HG03039 (cell line): ENCODE results near the gene CACNA1A.
"Not testable (repeated sequence)": the region's sequence is repeated elsewhere in the genome, so short reads cannot be mapped to it uniquely, and the experiment has no call there.

Source experiments
- ATAC-seq: cut with Tn5 transposase; IDR thresholded peaks from one replicate; pipeline ENCODE4 v1.9.1; 2021; ENCODE audit warnings: mild to moderate bottlenecking, moderate library complexity; ENCODE audit not compliant: unreplicated experiment

Gene CACNA1A

DNA sequence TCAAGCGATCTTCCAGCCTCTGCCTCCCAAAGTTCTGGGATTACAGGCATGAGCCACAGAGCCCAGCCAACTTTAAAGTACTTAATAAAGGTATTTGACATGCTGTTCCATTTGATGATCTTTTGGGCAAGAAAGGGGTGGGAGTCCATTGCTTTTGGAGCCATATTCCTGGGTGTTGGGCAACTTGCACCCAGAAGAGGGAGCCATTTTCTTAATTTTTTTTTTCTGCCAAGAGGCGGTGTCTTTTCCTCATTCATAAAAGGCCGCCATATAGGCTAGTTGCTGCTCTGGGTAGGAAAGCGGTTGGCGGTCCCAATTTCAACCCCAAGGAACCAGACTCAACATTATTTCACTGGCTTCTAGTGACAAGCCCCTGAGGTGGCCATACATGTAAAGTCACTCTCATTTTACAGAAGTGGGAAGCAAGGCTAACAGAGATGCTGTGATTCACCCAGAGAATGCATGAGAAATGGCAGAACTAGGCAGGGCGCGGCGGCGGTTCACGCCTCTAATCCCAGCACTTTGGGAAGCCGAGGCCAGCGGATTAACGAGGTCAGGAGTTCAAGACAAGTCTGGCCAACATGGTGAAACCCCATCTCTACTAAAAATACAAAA is 139.6 kb downstream of the CACNA1A start:
- ATAC-seq, result no peak

DNA sequence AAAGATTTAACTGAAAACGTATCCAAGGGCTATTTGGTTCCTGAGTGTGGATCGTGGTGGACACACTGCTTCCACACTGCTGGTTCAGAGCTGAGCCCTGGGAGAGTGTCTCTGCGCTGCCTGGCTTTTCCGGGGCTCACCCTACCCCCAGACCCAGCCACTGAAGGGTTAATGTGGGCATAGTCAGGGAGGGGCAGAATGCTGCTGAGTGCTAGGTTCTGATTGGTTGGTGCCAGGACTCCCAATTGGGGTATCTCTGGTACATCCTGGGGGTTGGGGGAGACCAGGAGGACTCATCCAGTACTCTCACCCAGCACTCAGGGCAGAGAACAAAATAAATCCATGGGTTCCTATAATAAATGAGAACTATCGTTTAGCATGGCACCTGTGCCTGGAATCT is 142.3 kb downstream of the CACNA1A start:
- no peak for ATAC-seq

DNA sequence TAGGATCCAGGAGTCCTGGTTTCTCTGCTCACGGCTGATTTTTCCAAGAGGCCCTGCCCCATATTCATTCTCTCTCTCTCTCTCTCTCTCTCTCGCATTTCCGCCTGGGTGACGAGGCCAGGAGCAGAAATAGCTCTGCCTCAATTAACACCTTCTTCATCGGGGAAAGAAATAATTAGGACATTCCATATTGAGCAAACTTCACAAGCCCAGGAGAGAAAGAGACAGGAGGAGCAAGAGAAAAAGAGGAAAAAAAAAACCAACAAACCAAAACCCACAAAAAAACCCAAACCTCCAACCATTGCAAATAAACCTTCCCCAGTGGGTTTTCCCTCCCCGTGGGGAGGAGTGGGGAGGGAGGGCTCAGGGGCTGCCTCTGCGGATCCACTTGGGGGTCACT is 143.0 kb downstream of the CACNA1A start:
- no peak for ATAC-seq

DNA sequence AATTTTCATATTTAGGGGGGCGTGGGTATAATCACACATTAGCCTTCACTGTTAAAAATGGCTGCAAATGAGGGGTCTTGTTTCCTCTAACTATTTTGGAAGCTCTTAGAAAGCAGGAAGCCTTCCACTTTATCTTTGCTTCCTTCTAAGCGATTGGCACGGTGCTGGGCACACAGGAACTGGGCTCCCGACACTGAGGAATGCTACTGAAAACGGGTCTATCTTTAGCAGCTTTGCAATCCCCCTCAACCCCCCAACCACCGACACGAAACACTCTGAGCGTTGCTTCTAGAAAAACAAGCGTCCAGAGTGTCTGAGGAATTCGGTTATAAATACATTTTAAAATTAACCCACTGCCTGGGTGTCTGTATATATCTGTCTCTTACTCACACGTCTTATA is 143.6 kb downstream of the CACNA1A start:
- ATAC-seq, result no peak

DNA sequence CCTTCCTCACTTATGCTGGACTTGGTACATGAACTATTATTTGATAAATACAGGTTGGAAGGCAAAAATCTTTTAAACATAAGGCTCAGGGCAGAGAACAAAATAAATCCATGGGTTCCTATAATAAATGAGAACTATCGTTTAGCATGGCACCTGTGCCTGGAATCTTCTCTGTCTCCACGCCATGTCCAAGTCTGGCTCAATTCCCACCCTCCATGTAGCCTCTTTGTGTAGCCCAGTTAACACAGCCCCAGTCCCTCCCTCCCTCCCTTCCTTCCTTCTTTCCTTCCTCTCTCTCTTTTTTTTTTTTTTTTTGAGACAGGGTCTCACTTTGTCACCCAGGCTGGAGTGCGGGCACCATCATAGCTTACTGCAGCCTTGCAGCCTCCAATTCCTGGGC is 144.6 kb downstream of the CACNA1A start:
- not testable (repeated sequence) for ATAC-seq

DNA sequence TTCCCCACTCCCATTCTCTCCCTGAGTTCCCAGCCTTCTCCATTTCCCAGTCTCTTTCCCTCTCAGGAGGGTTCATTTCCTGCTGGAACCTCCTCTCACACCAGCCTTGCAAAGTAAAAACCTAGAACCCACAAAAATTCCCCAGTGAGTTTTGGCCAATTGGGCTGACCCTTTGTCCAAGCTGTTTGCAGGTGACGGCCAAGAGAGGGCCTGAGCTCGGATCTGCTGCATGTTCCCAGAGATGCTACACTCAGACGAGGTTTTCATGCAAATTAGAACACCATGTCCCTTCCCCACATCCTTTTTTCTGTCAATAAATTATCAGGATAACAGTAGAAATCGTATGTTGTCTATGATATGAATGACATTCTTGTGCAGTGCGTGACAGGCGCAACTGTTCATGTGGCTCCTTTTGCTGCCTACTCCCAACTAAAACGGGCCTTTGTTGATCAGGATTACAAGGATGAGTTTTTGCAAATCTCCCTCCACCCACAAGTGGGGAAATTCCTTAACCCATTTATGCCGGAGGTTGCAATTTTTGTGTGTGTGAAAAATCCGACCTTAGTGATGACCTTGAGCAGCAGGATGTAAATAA is 149.5 kb downstream of the CACNA1A start:
- no peak for ATAC-seq

DNA sequence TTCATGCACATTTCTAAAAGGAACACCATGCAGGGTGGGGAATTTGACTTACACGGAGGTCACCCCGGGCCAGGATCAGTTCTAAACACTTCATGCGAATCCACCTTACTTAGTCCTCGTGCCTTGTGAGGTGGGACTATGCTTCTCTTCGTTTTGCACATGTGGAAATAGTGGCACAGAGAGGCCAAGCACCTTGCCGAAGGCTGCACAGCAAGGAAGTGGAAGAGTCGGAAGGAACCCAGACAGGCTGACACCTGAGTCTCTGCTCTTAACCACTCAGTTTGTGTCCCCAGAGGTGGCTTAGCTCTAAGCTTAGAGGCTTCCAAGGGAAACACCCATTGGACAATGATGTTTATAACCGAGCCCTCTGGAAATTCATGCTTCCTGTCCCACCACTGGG is 150.1 kb downstream of the CACNA1A start:
- no peak for ATAC-seq

DNA sequence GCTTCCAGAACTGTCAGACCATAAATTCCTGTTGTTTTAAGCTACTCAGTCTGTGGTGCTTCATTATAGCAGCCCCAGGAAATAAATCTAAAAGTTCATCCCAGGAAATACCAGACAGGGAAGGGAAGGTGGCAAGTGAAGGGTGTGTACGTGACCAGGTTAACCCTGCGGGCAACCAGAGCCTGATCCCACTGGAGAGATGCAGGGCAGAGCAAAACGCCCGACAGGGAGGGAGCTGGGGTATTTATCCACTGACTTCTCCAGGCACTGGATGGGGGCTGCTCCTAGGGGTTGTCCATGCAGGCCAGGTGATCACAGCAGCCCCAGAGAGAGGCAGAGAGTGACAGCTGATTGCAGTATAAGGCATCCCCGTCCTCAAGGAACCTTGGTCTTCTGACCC is 150.9 kb downstream of the CACNA1A start:
- no peak for ATAC-seq

DNA sequence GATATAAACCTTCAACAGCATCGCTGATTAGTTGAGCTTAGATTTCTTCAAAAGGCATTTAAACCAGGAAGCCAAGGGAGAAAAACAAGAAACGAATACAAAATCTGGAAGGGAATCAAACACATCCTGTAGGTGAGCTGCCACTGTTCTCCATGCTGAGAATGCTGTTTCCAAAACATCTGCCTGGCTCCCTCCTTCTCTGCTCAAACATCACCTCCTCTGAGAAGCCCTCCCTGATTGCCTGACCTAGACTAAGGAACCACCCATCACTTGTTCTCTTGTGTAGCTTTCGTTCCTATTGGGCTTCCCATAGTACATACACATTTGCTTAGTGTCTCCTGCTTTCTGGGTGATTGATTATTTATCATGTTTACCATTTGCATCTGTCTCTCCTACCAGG is 152.7 kb downstream of the CACNA1A start:
- no peak for ATAC-seq

DNA sequence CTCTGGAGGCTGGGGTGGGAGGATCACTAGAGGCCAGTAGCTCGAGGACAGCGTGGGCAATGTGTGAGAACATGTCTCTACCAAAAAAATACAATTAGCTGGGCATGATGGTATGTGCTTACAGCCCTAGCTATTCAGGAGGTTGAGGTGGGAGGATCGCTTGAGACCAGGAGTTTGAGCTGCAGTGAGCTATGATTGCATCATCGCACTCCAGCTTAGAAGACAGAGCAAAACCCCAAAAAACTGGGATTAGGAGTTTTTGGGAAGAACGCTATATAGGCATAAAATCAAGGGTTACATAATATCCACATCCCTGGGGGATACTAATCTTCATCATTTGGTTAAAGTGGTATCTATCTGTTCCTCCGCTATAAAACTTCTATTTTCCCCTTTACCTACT is 155.5 kb downstream of the CACNA1A start:
- ATAC-seq, result no peak

DNA sequence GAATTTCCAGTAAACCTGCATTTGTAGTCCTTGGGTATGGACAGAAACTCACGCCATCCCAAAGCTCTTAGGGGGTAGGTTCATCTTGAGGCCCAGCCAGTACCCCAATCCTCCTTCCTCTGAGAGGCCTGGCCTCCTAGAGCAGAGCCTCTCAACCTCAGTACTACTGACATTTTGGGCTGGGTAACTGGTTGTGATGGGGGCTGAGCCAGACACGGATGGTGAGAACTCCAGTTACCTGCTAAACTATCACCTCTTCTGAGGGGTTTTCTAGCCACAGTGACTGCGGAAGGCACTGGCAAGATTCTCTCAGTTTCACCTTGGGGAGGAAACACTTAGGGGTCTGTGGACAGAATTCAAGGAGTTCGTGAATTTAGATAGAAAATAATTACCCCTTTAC is 156.2 kb downstream of the CACNA1A start:
- no peak for ATAC-seq

DNA sequence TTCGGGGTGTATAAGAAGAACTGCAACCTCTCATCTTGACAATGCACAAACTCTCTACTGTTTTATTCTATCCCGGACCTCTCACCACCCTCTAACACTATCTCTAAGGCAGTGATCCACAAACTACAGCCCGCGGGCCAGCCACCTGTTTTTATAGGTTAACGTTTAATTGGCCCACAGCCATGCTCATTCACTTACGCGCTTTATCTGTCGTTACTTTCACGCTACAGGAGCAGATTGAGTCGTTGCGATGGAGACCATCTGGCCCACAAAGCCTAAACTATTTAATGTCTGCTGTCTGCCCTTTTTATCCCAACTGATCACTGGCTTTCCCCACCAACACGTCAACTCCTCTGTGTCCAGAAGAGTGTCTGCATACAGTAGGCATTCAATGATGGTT is 158.9 kb downstream of the CACNA1A start:
- no peak for ATAC-seq

DNA sequence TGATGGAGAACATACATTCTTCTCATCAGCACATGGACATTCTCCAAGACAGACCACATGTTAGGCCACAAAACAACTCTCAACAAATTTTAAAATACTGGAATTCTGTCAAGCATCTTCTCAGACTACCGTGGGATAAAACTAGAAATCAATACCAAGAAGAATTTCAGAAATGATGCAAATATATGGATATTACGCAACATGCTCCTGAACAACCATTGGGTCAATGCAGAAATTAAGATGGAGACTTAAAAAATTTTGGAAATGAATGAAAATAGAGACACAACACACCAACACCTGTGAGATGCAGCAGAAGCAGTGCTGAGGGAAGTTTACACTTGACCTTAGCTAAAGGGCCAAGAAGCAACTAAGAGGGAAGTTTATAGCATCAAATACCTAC is 162.8 kb downstream of the CACNA1A start:
- no peak for ATAC-seq

DNA sequence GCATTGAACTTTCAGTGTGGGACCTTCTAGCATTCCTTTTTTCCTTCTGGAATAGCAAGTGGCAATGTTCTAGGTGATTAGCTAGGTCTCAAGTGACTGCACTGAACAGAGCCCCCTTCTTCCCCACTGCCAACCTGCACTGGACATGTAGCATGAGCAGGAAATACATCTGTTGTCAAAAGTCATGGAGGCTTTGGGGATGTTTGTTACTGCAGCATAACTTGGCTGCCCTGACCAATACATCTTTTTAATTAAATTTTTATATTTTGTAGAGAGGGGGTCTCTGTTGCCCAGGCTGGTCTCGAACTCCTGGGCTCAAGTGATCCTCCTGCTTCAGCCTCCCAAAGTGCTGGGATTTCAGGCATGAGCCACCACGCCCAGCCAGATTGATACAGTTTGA is 163.6 kb downstream of the CACNA1A start:
- ATAC-seq, result no peak

DNA sequence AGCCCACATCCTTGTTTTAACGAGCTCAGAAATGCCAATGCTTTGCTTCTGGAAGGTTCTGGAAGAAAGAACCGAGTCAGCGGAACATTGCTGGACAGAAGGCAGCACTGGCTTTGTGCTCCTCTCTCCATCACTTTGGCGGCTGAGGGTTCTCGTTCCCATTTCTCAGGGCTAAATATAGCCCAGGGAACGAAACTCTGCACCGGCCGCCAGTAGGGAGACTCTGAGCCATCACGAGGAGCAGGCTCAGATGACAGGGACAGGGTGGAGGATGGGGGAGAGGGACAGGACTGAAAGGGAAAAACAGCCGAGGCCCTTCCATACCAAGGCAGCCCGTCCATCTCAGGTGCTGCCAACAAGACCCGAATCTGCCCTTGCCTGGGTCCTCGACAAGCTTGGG is 166.4 kb downstream of the CACNA1A start:
- ATAC-seq, result no peak

DNA sequence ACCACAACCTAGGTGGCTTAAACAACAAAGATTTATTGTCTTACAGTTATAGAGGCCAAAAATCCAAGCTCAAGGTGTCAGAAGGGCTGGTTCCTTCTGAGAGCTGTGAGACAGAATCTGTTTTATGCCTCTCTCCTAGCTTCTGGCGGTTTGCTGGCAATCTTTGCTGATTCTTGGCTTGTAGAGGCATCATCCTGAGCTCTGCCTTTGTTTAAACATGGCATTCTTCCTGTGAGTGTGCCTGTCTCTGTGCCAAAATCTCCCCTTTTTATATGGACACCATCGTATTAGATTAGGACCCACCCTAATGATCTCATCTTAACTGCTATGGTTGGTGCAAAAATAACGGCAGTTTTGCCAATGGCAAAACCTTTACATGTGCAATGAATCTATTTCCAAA is 169.1 kb downstream of the CACNA1A start:
- no peak for ATAC-seq

DNA sequence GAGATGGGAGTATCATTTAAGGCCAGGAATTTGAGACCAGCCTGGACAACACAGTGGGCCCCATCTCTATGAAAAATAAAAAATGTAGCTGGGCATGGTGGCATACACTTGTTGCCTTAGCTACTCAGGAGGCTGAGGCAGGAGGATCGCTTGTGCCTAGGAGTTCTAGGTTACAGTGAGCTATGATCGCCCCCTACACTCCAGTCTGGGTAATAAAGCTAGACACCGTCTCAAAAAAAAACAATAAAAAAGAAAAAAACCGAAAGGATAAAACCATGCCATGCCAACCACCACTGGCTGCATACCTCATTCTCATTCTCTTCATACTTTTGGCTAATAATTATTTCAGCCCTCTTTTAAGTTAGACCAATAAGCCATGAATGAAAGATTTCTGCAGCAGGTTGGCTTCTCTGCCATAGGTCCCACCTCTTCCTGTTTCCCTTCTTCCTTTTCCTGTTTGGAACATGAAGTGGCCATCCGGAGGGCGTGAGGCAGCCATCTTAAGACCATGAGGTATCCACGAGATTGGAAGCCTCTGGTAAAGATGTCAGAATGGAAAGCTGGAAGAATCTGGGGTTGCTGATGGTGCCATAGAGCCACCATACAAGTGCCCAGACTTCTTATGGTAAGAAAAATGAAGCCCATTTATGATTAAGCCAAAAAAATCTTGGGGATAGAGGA is 171.3 kb downstream of the CACNA1A start:
- no peak for ATAC-seq

DNA sequence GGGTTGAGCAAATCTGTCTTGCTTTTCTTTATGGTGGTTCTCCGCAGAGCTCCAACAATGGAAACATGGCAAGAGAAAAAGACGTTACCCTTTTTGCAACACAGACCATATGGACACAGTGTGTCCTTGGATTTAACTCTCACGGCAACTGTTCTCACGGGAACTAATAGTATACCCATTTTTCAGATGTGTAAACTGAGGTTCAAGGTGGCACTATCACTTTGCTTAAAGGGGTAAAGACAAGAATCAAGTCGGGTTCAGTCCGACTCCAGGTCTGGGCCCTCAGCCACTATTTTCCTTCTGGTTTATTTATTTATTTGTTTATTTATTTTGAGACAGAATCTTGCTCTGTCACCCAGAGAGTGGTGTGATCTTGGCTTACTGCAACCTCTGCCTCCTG is 176.0 kb downstream of the CACNA1A start:
- ATAC-seq, result no peak

DNA sequence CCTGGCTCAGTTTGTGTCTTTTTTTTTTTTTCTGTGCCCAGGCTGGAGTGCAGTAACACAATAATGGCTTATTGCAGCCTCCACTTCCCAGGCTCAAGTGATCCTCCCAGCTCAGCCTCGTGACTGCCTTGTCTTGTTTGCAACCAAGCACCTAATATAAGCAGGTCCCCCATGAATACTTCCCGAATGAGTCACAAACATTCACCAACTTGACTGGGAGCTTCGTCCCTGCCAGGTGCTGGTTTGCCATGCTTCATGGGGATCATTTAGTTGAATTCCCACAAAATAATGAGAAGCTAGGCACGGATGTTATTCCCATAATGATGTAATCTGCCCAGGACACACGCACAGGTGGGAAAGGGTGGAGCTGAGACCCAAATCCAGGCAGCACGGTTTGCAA is 176.5 kb downstream of the CACNA1A start:
- ATAC-seq, result no peak

DNA sequence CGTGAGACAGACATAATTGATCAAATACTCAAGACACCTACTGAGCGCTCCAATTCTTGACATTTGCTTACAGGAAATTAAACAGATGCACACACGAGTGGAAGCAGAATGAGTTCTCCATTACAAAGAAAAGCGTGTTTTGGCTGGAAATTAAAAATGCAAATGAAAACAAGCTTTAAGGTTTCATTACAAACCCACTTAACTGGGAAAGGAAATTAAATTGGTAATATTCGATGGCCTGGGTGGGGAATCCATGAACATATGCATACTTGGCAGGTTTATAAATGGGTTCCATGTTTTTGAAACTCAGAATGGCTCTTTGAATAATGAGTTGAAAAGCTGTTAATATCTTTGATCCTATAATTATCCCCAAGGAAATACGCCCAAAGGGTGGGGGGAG is 178.0 kb downstream of the CACNA1A start:
- no peak for ATAC-seq

DNA sequence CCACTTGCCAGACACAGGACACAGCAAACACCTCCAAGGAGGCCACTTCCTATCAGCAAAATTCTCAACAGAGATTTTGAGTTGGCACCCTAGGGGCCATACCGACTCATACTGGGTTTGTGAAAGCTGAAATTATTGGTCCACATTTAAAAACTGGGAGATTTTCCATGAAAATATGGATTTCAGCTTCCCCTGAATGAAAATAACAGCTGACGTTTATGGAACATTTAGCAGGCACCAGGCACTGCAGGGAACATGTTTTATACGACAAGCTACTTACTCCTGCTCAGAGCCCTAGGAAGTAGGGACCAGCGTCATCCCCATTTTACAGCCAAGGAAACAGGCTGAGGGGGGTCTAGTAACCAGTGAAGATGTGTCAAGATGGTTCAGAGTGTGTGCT is 186.8 kb downstream of the CACNA1A start:
- ATAC-seq, result no peak

DNA sequence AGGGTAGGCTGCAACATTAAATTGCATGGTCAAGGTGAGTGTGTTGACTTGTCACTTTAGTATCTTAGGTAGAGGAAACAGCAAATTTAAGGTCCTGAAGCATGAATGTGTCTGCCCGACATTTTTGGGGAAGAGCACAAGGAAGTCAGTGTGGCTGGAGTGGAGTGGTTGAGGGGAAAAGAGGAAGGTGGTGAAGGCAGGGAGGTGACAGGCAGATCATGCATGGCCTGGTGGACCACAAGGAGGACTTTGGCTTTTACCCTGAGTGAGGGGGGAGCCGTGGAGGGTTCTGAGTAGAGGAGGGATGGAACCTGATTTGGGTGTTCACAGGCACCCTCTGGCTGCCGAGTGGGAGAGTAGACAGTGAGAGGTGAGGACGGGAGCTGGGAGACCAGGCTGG is 188.1 kb downstream of the CACNA1A start:
- ATAC-seq, result no peak

DNA sequence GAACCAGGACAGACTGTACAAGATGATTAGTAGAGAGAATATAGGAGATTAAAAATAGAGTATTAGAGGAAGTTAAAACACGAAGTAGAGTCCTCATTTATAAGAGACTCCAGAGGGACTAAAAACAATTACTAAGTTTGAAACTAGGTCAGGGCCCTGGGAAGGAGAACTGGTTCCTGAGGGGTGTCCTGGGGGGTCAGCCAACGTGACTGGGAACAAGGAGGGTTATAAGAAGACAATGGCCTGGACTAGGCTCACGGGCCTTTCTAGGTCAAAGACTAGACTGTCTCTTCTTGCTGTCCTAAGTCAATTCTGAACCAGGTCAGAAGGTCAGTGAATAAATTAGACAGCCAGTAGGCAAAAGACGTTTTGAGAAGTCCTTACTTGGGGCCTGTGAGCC is 190.8 kb downstream of the CACNA1A start:
- no peak for ATAC-seq
